BLaER1 treated with 17β-estradiol and CSF1 and Interleukin-3, amounts not matched to agents 10 nM and 100 nM (cell line): ENCODE measurements around the gene SHC2.
"Not testable (repeated sequence)": the region's sequence is repeated elsewhere in the genome, so short reads cannot be mapped to it uniquely, and the experiment has no call there.

Source experiments
- H3K27ac ChIP-seq, 11 experiments: shearing (Covaris generic); formaldehyde crosslinking; 2 replicates each; pipeline ENCODE4 v1.8.1; 2022
- H3K27me3 ChIP-seq, 11 experiments: shearing (Covaris generic); formaldehyde crosslinking; 2 replicates each; pipeline ENCODE4 v1.8.1; 2022
- H3K36me3 ChIP-seq, 11 experiments: shearing (Covaris generic); formaldehyde crosslinking; 2 replicates each; pipeline ENCODE4 v1.8.1; 2022
- H3K4me1 ChIP-seq, 10 experiments: shearing (Covaris generic); formaldehyde crosslinking; 2 replicates each; pipeline ENCODE4 v1.8.1; 2022
- H3K4me2 ChIP-seq, 11 experiments: shearing (Covaris generic); formaldehyde crosslinking; 2 replicates each; pipeline ENCODE4 v1.8.1; 2022
- H3K4me3 ChIP-seq, 10 experiments: shearing (Covaris generic); formaldehyde crosslinking; 2 replicates each; pipeline ENCODE4 v1.8.1; 2022
- H3K9ac ChIP-seq, 11 experiments: shearing (Covaris generic); formaldehyde crosslinking; 2 replicates each; pipeline ENCODE4 v1.8.1; 2022
- H3K9me3 ChIP-seq, 11 experiments: shearing (Covaris generic); formaldehyde crosslinking; replicated peaks in 1 of 11; 2 replicates each; pipeline ENCODE4 v1.8.1; 2022
- H4K20me1 ChIP-seq, 11 experiments: shearing (Covaris generic); formaldehyde crosslinking; 2 replicates each; pipeline ENCODE4 v1.8.1; 2022
- Cebpa-rat ChIP-seq, 11 experiments: shearing (Covaris generic); IDR thresholded peaks; 2 replicates each; pipeline ENCODE4 v1.8.1; 2022

The SHC2 gene

DNA sequence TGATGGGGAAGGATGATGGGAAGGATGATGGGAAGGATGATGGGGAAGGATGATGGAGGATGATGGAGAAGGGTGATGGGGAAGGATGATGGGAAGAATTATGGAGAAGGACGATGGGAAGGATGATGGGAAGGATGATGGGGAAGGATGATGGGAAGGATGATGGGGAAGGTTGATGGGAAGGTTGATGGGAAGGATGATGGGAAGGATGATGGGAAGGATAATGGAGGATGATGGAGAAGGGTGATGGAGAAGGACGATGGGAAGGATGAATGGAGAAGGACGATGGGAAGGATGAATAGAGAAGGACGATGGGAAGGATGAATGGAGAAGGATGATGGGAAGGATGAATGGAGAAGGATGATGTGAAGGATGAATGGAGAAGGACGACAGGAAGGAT lies 65.4 kb downstream of the SHC2 start:
- no peak overlapping the region for H3K27ac ChIP-seq
- H3K4me1 ChIP-seq, result peaks cover 0 to 15% (median 0%) of the 10 kb centered on the region in 10 experiments; a peak in 7 of 20 replicates
- H3K27me3 ChIP-seq, result no peaks in the 10 kb centered on the region
- no peak overlapping the region for H3K9ac ChIP-seq
- H4K20me1 ChIP-seq, result no peaks in the 10 kb centered on the region
- peaks cover 70 to 84% (median 78%) of the 10 kb centered on the region in 11 experiments for H3K9me3 ChIP-seq
- no peak for TF ChIP-seq Cebpa-rat (IDR thresholded peaks at IDR 0.05)
- no peak overlapping the region for H3K4me3 ChIP-seq
- no peak overlapping the region for H3K4me2 ChIP-seq
- H3K36me3 ChIP-seq, result no peaks in the 10 kb centered on the region

DNA sequence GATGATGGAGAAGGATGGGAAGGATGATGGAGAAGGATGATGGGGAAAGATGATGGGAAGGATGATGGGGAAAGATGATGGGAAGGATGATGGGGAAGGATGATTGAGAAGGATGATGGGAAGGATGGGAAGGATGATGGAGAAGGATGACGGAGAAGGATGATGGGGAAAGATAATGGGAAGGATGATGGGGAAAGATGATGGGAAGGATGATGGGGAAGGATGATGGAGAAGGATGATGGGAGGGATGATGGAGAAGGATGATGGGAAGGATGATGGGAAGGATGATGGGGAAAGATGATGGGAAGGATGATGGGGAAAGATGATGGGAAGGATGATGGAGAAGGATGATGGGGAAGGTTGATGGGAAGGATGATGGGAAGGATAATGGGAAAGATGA lies 66.0 kb downstream of the SHC2 start:
- not testable (repeated sequence) for H3K4me2 ChIP-seq, H3K27me3 ChIP-seq, H4K20me1 ChIP-seq, H3K36me3 ChIP-seq, H3K27ac ChIP-seq, H3K9ac ChIP-seq, H3K4me3 ChIP-seq
- peaks cover 70 to 90% (median 84%) of the 10 kb centered on the region in 11 experiments for H3K9me3 ChIP-seq
- H3K4me1 ChIP-seq, result peaks cover 0 to 15% (median 0%) of the 10 kb centered on the region in 10 experiments; a peak in 7 of 20 replicates

DNA sequence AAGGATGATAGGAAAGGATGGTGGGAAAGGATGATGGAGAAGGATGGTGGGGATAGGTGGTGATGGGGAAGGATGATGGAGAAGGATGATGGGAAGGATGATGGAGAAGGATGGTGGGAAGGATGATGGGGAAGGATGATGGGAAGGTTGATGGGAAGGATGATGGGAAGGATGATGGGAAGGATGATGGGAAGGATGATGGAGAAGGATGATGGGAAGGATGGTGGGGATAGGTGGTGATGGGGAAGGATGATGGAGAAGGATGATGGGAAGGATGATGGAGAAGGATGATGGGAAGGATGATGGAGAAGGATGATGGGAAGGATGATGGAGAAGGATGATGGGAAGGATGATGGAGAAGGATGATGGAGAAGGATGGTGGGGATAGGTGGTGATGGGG lies 67.3 kb downstream of the SHC2 start:
- H3K27me3 ChIP-seq, H3K4me3 ChIP-seq, H3K4me2 ChIP-seq, H3K27ac ChIP-seq, H3K9ac ChIP-seq, H3K36me3 ChIP-seq, H4K20me1 ChIP-seq: not testable (repeated sequence)
- Histone ChIP-seq H3K4me1 (peaks cover 0 to 15% (median 0%) of the 10 kb centered on the region in 10 experiments; a peak in 7 of 20 replicates), H3K9me3 (peaks cover 74 to 96% (median 91%) of the 10 kb centered on the region in 11 experiments)

DNA sequence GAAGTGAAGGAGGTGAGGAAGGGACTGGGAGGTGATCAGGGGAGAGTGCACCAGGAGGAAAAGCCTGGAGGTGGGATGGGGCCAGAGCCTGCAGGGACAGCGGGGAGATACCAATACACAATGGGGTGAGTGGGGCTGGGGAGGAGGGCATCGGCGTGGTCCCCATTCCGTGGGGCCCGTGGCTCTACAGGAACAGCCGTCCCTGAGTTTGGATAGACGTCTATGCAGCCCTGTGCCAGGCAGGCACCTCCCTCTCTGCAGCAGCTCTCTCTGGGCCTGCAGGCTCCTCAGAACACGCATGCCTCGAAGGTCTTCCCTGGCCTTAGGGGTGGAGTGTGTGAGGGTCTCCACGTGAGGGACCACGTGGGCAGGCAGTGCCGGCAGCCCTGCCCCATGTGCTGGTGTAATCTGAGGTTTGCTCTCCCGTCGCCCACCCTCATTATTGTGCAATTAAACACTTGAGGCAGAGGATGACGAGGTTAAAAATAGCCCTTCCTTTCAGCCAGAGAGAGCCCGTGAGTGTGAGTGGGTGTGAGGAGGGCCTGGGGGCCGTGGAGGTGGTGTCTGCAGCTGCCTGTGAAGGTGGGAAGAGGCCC lies 68.4 kb downstream of the SHC2 start:
- no peak overlapping the region; a peak in 4 of 22 replicates for H3K27ac ChIP-seq
- H3K4me2 ChIP-seq, result peak overlapping the region in 6 of 11 experiments; percentile 17 to 37 (median 30); a peak in 7 of 22 replicates
- H3K9me3 ChIP-seq, result peaks cover 74 to 96% (median 92%) of the 10 kb centered on the region in 11 experiments
- H4K20me1 ChIP-seq, result no peaks in the 10 kb centered on the region
- H3K36me3 ChIP-seq, result no peaks in the 10 kb centered on the region
- H3K27me3 ChIP-seq, result no peaks in the 10 kb centered on the region
- H3K4me1 ChIP-seq, result peaks cover 0 to 15% (median 0%) of the 10 kb centered on the region in 10 experiments; a peak in 7 of 20 replicates
- no peak overlapping the region for H3K9ac ChIP-seq
- no peak overlapping the region for H3K4me3 ChIP-seq
- TF ChIP-seq Cebpa-rat (IDR thresholded peaks at IDR 0.05), result peak in 4 of 11 experiments; percentile 10 to 45 (median 38); a peak in 2 of 22 replicates

DNA sequence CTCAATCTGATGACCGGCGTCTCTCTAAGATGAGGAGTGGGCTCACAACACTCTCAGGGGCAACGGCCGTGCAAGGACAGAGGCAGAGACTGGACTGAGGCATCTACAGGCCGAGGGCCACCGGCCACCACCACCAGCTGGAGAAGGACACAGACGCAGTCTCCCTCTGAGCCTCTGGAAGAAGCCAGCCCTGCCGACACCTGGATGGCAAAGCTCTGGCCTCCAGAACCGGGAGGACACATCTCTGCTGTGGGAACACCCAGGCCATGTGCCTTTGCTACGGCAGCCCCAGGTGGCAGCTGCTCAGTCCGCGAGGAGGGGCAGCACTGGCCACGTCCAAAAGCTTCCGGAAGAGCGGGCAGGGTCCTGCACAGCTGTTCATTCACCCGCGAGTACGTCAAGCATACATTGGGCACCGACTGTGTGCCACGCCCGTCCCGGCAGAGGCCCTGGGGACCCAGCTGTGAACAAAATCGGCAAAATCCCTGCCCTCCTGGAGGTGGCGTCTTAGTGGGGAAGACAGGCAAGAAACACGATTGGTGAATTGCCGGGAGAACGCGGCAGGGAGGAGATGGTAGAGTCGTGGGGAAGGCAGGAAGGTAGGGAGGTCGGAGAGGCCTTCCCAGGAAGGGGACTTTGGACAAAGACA lies 69.0 kb downstream of the SHC2 start:
- H3K4me1 ChIP-seq, result peaks cover 0 to 15% (median 0%) of the 10 kb centered on the region in 10 experiments; a peak in 7 of 20 replicates
- H3K4me3 ChIP-seq, result no peak overlapping the region
- no peak for TF ChIP-seq Cebpa-rat (IDR thresholded peaks at IDR 0.05)
- H4K20me1 ChIP-seq, result no peaks in the 10 kb centered on the region
- no peak overlapping the region for H3K9ac ChIP-seq
- H3K9me3 ChIP-seq, result peaks cover 71 to 94% (median 88%) of the 10 kb centered on the region in 11 experiments
- peak overlapping the region in 3 of 11 experiments; percentile 30 to 37 (median 33); a peak in 4 of 22 replicates for H3K4me2 ChIP-seq
- H3K27me3 ChIP-seq, result no peaks in the 10 kb centered on the region
- no peaks in the 10 kb centered on the region for H3K36me3 ChIP-seq
- H3K27ac ChIP-seq, result no peak overlapping the region; a peak in 3 of 22 replicates

DNA sequence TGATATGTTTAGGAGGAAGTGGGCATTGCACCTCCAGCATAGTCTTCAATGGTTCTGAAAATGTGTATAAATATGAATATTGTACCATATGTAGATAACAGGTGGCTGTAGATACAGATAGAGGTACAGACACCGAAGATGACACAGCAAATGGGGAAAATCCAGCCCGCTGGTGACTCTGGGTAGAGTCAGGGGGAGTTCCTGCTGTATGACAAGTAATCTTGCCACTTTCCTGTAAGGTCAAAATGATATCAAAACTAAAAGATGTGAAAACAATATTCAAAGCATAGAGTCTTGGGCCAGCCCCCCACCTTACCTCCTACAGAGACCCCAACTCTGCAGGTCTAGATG lies 69.7 kb downstream of the SHC2 start:
- Histone ChIP-seq H3K4me1 (peaks cover 0 to 15% (median 0%) of the 10 kb centered on the region in 10 experiments; a peak in 7 of 20 replicates), H3K4me2 (no peak overlapping the region), H3K9ac (no peak overlapping the region), H3K27me3 (no peaks in the 10 kb centered on the region), H3K4me3 (no peak overlapping the region), H4K20me1 (no peaks in the 10 kb centered on the region), H3K9me3 (peaks cover 65 to 94% (median 83%) of the 10 kb centered on the region in 11 experiments), H3K36me3 (no peaks in the 10 kb centered on the region), H3K27ac (no peak overlapping the region; a peak in 1 of 22 replicates)
- TF ChIP-seq Cebpa-rat (IDR thresholded peaks at IDR 0.05), result no peak

DNA sequence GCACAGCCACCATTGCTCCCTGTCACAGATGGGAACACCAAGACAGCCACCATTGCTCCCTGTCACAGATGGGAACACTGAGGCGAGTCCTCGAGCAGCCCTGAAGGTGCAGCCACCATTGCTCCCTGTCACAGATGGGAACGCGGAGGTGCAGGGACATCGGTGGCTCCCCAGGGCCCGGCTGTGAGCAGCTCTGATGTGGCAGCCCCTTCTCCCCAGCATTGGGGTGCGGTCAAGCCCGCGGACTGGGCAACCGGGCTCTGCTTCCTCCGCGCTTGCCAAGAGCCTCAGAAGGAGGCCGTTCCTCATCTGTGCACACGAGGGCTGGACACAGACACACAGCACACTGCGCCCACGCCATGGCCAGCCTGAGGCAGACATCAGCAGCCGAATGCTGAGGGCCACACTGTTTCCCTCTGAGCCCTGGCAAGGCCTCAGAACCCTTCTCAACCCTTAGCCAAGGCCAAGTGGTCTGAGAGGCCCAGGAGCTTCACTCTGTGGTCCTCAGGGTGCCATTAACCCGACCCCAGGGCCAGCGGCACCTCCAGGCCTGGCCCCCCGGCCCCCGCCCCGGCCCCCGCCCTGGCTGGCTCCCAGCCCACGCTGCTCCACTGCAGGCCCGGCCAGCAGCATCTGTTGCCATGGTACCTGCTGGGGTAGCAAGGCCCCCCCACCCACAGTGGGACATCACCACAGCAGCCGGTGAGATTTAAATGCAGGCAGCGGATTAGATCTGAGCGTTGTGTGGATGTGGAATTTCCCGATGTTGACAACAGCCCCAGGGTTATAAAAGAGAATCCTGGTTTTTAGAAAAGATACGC lies 70.2 kb downstream of the SHC2 start:
- Histone ChIP-seq H4K20me1 (no peaks in the 10 kb centered on the region), H3K4me2 (no peak overlapping the region), H3K4me1 (peaks cover 0 to 15% (median 0%) of the 10 kb centered on the region in 10 experiments; a peak in 7 of 20 replicates), H3K27ac (no peak overlapping the region), H3K36me3 (no peaks in the 10 kb centered on the region), H3K27me3 (no peaks in the 10 kb centered on the region), H3K9ac (no peak overlapping the region), H3K9me3 (peaks cover 59 to 94% (median 82%) of the 10 kb centered on the region in 11 experiments), H3K4me3 (no peak overlapping the region)
- TF ChIP-seq Cebpa-rat (IDR thresholded peaks at IDR 0.05), result no peak

DNA sequence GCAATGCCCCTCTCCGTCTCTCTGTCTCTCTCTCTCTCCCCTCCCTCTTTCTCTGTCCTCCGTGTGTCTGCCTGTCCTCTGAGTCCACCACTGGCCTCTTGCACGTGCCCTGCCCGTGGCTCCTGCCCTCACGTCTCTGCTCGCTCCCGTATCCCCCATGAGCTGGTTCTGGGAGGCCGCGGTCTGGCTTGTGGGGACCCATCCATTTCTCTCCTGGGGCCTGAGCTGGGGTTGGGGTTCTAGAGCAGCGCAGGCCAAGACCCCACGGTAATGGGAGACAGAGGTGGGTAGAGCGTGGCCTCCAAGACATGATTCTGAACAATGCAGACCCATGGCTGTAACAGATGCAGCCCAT lies 70.9 kb downstream of the SHC2 start:
- Histone ChIP-seq H3K4me2 (no peak overlapping the region), H3K4me1 (peaks cover 0 to 15% (median 0%) of the 10 kb centered on the region in 10 experiments; a peak in 7 of 20 replicates), H3K36me3 (no peaks in the 10 kb centered on the region), H3K9me3 (peaks cover 54 to 94% (median 78%) of the 10 kb centered on the region in 11 experiments), H3K27me3 (no peaks in the 10 kb centered on the region), H4K20me1 (no peaks in the 10 kb centered on the region), H3K27ac (no peak overlapping the region), H3K4me3 (no peak overlapping the region), H3K9ac (no peak overlapping the region)
- no peak for TF ChIP-seq Cebpa-rat (IDR thresholded peaks at IDR 0.05)

DNA sequence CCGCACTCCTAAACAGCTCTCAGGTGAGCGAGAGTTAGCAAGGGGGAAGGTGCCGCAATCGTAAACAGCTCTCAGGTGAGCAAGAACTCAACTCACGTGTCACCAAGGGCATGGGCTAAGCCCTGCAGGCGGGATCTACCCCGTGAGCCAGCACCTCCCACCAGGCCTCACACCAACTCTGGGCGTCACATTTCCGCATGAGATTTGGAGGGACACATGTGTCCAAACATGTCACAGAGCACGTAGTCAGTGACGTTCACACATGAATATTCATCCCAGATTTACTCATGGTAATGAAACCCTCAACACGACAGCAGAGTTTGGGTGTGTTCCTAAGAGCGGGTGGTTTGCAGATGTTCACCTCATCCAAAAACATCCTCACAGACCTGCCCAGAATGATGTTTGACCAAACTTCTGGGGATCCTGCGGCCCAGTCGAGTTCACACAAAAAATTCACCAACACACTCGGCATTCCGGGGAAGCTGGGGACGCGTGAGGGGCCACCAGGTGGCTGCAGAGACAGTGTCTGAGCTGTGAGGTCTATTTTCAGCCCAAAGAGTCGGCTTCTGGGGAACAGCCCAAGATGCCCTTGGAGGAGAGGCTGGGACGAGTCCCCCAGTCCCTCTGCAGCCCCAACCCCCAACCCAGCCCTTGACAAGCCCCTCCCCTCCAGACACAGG lies 71.4 kb downstream of the SHC2 start:
- H3K36me3 ChIP-seq, result no peaks in the 10 kb centered on the region
- H3K4me1 ChIP-seq, result peaks cover 0 to 19% (median 3%) of the 10 kb centered on the region in 10 experiments; a peak in 10 of 20 replicates
- no peak overlapping the region for H3K4me3 ChIP-seq
- H3K27me3 ChIP-seq, result no peaks in the 10 kb centered on the region
- no peak overlapping the region for H3K4me2 ChIP-seq
- peaks cover 51 to 94% (median 76%) of the 10 kb centered on the region in 11 experiments for H3K9me3 ChIP-seq
- no peak overlapping the region for H3K27ac ChIP-seq
- no peak for TF ChIP-seq Cebpa-rat (IDR thresholded peaks at IDR 0.05)
- no peak overlapping the region for H3K9ac ChIP-seq
- H4K20me1 ChIP-seq, result no peaks in the 10 kb centered on the region
